Measurements from ENCODE around the gene COL4A2. TPM values are rescaled to one million over a fixed set of nuclear protein-coding genes. Genes with fewer than 3 reads are reported as not detected.

Gene COL4A2
- total RNA-seq, 1 experiment from 2014 or later: 1.6 TPM

DNA sequence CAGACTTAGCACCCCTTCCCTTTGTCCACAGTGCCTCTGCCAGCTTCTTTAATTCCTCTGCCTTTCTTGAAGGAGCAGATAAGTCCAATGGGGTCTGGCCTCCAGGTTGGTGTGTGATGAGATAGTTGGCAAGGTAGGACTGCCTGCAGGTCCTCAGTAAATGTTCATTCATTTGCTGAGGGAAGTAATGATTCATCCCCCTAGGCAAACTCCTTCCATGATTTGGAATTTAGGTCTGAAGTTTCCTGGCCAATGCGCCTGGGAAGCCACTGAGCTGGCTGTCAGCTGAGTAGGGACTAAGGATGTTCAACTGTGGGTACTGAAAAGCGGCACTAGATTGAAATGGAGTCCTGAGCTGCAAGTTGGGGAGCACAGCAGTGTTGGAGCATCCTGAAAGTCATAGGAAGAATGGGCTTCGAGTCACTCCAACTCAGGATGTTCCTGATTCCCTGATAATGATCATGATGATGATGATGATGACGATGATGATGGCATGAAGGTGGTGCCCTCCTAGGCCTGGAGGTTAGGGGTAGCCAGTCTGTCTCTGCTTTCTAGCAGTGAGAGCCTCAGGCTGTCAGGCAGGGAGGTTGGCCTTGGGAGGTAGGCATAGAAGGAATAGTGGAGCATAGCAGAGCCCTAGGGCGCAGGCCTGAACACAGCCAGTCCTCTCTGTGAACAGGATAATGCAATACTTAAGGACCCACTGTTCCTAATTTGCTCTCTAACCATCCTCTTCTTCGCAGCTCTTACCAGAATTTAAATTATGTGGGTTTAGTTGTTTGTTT, 44.7 kb downstream of the COL4A2 start:
- no peaks in the 10 kb centered on the region for H4K20me1 ChIP-seq (ENCODE audit: insufficient read depth)
- no peak for TF ChIP-seq JUND (IDR thresholded peaks at IDR 0.05)
- TF ChIP-seq SIN3A (IDR thresholded peaks at IDR 0.05; ENCODE audit: low read depth): no peak
- TF ChIP-seq TCF7L2 (IDR thresholded peaks at IDR 0.05; ENCODE audit: borderline replicate concordance, extremely low read depth, insufficient read depth, insufficient read length): no peak
- no peak for TF ChIP-seq RAD21 (IDR thresholded peaks at IDR 0.05; ENCODE audit: low read depth)
- no peak for TF ChIP-seq ZNF274 (IDR thresholded peaks at IDR 0.05; ENCODE audit: low read depth, low read length)
- no peak for TF ChIP-seq ZFX (IDR thresholded peaks at IDR 0.05)
- TF ChIP-seq, protein P1, sequence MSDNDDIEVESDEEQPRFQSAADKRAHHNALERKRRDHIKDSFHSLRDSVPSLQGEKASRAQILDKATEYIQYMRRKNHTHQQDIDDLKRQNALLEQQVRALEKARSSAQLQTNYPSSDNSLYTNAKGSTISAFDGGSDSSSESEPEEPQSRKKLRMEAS (IDR thresholded peaks at IDR 0.05): no peak
- no peak for TF ChIP-seq EZH2phosphoT487 (IDR thresholded peaks at IDR 0.05; ENCODE audit: borderline replicate concordance)
- peaks cover 11 to 19% of the 10 kb centered on the region in 2 experiments for H3K4me1 ChIP-seq (ENCODE audit: control insufficient read depth in 1 of 2, insufficient read depth in 2 of 2, low read length in 2 of 2)
- peaks cover 4% of the 10 kb centered on the region; the same call in 1 of the 2 replicates for H3K27me3 ChIP-seq (ENCODE audit: insufficient read depth, low read length)
- no peaks in the 10 kb centered on the region for H3K36me3 ChIP-seq (ENCODE audit: control insufficient read depth in 1 of 2, insufficient read depth in 2 of 2, low read length in 2 of 2)
- RAD21 ChIA-PET (ENCODE audit: low non-redundant PET in 1 of 2, low total read pairs in 2 of 2, uncharacterized antibody in 2 of 2, unreplicated experiment in 2 of 2): no interaction called here
- H3K4me3 ChIP-seq (replicated peaks in 1 of 2; ENCODE audit: low read depth in 1 of 2, low read length in 2 of 2): no peak overlapping the region
- no peak overlapping the region for H2AFZ ChIP-seq (ENCODE audit: low read depth, low read length, poor library complexity, severe bottlenecking)
- H3K9ac ChIP-seq (ENCODE audit: low read length): no peak overlapping the region
- no peak overlapping the region for H3K4me2 ChIP-seq (ENCODE audit: low read length)
- BruUV-seq (replicated peaks): no TSS peak
- H3K9me2 ChIP-seq (ENCODE audit: insufficient read depth): no peaks in the 10 kb centered on the region; the same call in 1 of the 2 replicates
- CTCF ChIA-PET: no interaction called here
- POLR2A ChIA-PET: no interaction called here
- ATAC-seq (no peak), DNase-seq (ENCODE audit: low read depth, low spot score) (no peak)
- H3K79me2 ChIP-seq (ENCODE audit: insufficient read depth, low read length): no peaks in the 10 kb centered on the region
- H3K27ac ChIP-seq (ENCODE audit: low read depth, low read length): no peak overlapping the region
- intact Hi-C loops (cut with micrococcal nuclease): no loop called here
- H3K9me3 ChIP-seq (ENCODE audit: control insufficient read depth in 1 of 2, insufficient read depth in 1 of 2, low read depth in 1 of 2, low read length in 2 of 2): no peaks in the 10 kb centered on the region

DNA sequence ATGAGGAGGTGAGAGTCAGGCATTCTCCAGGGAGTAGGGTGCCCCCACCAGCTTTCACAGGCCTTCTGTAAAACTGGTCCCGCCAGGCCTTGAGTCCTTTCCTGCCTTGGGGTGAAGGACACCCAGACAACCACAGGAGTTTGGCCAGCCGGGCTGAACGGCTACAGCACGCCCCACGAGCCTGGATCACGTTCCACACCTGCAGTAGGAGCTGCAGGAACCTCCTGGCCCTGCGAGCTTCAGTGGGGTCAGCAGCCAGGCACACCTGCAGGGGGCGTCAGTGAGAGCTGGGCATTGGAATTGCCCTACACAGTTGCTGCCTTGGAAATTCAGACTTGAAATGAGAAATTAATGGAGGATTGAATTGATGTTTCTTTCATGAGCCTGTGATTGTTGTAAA, 45.7 kb downstream of the COL4A2 start:
- no peak overlapping the region for H3K27ac ChIP-seq (ENCODE audit: low read depth, low read length)
- ATAC-seq (peak; percentile 70), DNase-seq (ENCODE audit: low read depth, low spot score) (no peak)
- peaks cover 4% of the 10 kb centered on the region; the same call in 1 of the 2 replicates for H3K27me3 ChIP-seq (ENCODE audit: insufficient read depth, low read length)
- H3K4me1 ChIP-seq (ENCODE audit: control insufficient read depth in 1 of 2, insufficient read depth in 2 of 2, low read length in 2 of 2): peaks cover 6 to 10% of the 10 kb centered on the region in 2 experiments; a peak in 3 of 4 replicates
- no peaks in the 10 kb centered on the region for H3K9me3 ChIP-seq (ENCODE audit: control insufficient read depth in 1 of 2, insufficient read depth in 1 of 2, low read depth in 1 of 2, low read length in 2 of 2)
- H3K36me3 ChIP-seq (ENCODE audit: control insufficient read depth in 1 of 2, insufficient read depth in 2 of 2, low read length in 2 of 2): no peaks in the 10 kb centered on the region
- ChIA-PET RAD21 (ENCODE audit: low non-redundant PET in 1 of 2, low total read pairs in 2 of 2, uncharacterized antibody in 2 of 2, unreplicated experiment in 2 of 2) (no interaction called here), POLR2A (no interaction called here), CTCF (interaction anchor here (0.6 to 1.1 kb wide), 4 partner anchors 9 to 27 kb away, joined by 3 to 4 read pairs (median 4); no protein-coding TSS in a partner anchor)
- BruUV-seq (replicated peaks): no TSS peak
- no peaks in the 10 kb centered on the region; the same call in 1 of the 2 replicates for H3K9me2 ChIP-seq (ENCODE audit: insufficient read depth)
- intact Hi-C loops (cut with micrococcal nuclease): no loop called here
- H2AFZ ChIP-seq (ENCODE audit: low read depth, low read length, poor library complexity, severe bottlenecking): no peak overlapping the region
- no peaks in the 10 kb centered on the region for H3K79me2 ChIP-seq (ENCODE audit: insufficient read depth, low read length)
- no peaks in the 10 kb centered on the region for H4K20me1 ChIP-seq (ENCODE audit: insufficient read depth)
- H3K9ac ChIP-seq (ENCODE audit: low read length): no peak overlapping the region
- H3K4me3 ChIP-seq (replicated peaks in 1 of 2; ENCODE audit: low read depth in 1 of 2, low read length in 2 of 2): no peak overlapping the region
- TF ChIP-seq, protein P2, sequence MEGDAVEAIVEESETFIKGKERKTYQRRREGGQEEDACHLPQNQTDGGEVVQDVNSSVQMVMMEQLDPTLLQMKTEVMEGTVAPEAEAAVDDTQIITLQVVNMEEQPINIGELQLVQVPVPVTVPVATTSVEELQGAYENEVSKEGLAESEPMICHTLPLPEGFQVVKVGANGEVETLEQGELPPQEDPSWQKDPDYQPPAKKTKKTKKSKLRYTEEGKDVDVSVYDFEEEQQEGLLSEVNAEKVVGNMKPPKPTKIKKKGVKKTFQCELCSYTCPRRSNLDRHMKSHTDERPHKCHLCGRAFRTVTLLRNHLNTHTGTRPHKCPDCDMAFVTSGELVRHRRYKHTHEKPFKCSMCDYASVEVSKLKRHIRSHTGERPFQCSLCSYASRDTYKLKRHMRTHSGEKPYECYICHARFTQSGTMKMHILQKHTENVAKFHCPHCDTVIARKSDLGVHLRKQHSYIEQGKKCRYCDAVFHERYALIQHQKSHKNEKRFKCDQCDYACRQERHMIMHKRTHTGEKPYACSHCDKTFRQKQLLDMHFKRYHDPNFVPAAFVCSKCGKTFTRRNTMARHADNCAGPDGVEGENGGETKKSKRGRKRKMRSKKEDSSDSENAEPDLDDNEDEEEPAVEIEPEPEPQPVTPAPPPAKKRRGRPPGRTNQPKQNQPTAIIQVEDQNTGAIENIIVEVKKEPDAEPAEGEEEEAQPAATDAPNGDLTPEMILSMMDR (IDR thresholded peaks at IDR 0.05 in 2 of 3, conservative IDR thresholded peaks at IDR 0.05 in 1 of 3; ENCODE audit: borderline replicate concordance in 1 of 3, insufficient read depth in 1 of 3, low read depth in 2 of 3, low read length in 2 of 3): peak in 2 of 3 experiments; percentile 73 to 76; a peak in 4 of 6 replicates
- TF ChIP-seq, protein P3, sequence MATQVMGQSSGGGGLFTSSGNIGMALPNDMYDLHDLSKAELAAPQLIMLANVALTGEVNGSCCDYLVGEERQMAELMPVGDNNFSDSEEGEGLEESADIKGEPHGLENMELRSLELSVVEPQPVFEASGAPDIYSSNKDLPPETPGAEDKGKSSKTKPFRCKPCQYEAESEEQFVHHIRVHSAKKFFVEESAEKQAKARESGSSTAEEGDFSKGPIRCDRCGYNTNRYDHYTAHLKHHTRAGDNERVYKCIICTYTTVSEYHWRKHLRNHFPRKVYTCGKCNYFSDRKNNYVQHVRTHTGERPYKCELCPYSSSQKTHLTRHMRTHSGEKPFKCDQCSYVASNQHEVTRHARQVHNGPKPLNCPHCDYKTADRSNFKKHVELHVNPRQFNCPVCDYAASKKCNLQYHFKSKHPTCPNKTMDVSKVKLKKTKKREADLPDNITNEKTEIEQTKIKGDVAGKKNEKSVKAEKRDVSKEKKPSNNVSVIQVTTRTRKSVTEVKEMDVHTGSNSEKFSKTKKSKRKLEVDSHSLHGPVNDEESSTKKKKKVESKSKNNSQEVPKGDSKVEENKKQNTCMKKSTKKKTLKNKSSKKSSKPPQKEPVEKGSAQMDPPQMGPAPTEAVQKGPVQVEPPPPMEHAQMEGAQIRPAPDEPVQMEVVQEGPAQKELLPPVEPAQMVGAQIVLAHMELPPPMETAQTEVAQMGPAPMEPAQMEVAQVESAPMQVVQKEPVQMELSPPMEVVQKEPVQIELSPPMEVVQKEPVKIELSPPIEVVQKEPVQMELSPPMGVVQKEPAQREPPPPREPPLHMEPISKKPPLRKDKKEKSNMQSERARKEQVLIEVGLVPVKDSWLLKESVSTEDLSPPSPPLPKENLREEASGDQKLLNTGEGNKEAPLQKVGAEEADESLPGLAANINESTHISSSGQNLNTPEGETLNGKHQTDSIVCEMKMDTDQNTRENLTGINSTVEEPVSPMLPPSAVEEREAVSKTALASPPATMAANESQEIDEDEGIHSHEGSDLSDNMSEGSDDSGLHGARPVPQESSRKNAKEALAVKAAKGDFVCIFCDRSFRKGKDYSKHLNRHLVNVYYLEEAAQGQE (IDR thresholded peaks at IDR 0.05; ENCODE audit: low read depth): no peak
- H3K4me2 ChIP-seq (ENCODE audit: low read length): no peak overlapping the region
